BJ (cell line): ENCODE data around the gene TSPAN11. TPM values are rescaled to one million over a fixed set of nuclear protein-coding genes. Genes with fewer than 3 reads are reported as not detected.

Experiments
- CTCF ChIA-PET: fragments of 350-600 bp; formaldehyde crosslinking; extraction: SDS; loops from one replicate; lab custom pipeline; 2021; ENCODE audit warnings: antibody characterized with exemption, inconsistent platforms; lab: Yijun Ruan, JAX
- POLR2A ChIA-PET: fragments of 300-600 bp; sonication (Branson Sonifier 250); formaldehyde crosslinking; extraction: SDS; loops from one replicate; lab custom pipeline; 2021; ENCODE audit warnings: antibody characterized with exemption; lab: Charles Lee
- DNase-seq: peaks from one replicate; pipeline ENCODE4 v3.0.0-alpha.2; 2011; ENCODE audit warnings: low read depth
- H3K27me3 ChIP-seq: 2 replicates; pipeline ENCODE4 v1.6.0; 2011; ENCODE audit warnings: low read length; ENCODE audit not compliant: control insufficient read depth, insufficient read depth
- H3K36me3 ChIP-seq: 2 replicates; pipeline ENCODE4 v1.5.1; 2011; ENCODE audit warnings: low read length; ENCODE audit not compliant: control insufficient read depth, insufficient read depth
- H3K4me3 ChIP-seq: 2 replicates; pipeline ENCODE4 v1.5.1; 2011; ENCODE audit warnings: low read depth, mild to moderate bottlenecking, control low read depth, low read length
- CTCF ChIP-seq: IDR thresholded peaks from 2 replicates; pipeline ENCODE4 v1.5.1; 2011; ENCODE audit warnings: low read depth, mild to moderate bottlenecking, control low read depth, inconsistent platforms, low read length, moderate library complexity; ENCODE audit not compliant: insufficient read depth
- polyA plus RNA-seq: library from polyadenylated mRNA; depleted of rRNA; stranded (reverse); fragments of >200 nt; gene quantifications from 2 replicates; pipeline ENCODE4 v1.2.3, GENCODE V29; 2011

Gene TSPAN11
- polyA plus RNA-seq, 1 experiment: 0.64 TPM

GRCh38 chr12:30910038-30910350 is 16.6 kb upstream of the TSPAN11 start:
- CTCF ChIA-PET: no interaction called here
- Histone ChIP-seq H3K27me3 (no peaks in the 10 kb centered on the region), H3K36me3 (no peaks in the 10 kb centered on the region), H3K4me3 (no peak overlapping the region)
- TF ChIP-seq CTCF: no peak
- POLR2A ChIA-PET: no interaction called here
- no peak for DNase-seq

- ChIA-PET POLR2A (no interaction called here), CTCF (no interaction called here)
Observed at GRCh38 chr12:30911207-30911606, 15.3 kb upstream of the TSPAN11 start.

GRCh38 chr12:30913323-30913722 is 13.2 kb upstream of the TSPAN11 start:
- H3K4me3 ChIP-seq: no peak overlapping the region
- peaks cover 5% of the 10 kb centered on the region; the same call in 1 of the 2 replicates for H3K27me3 ChIP-seq
- no peak for DNase-seq
- no peaks in the 10 kb centered on the region for H3K36me3 ChIP-seq
- POLR2A ChIA-PET: no interaction called here
- CTCF ChIA-PET: no interaction called here
- TF ChIP-seq CTCF: no peak

More at GRCh38 chr12:30911207-30911606, 15.3 kb upstream of the TSPAN11 start:
- no peak for DNase-seq
- Histone ChIP-seq H3K4me3 (no peak overlapping the region), H3K36me3 (no peaks in the 10 kb centered on the region), H3K27me3 (no peaks in the 10 kb centered on the region)
- no peak for TF ChIP-seq CTCF

- Histone ChIP-seq H3K27me3 (peaks cover 5% of the 10 kb centered on the region; the same call in 1 of the 2 replicates), H3K4me3 (no peak overlapping the region), H3K36me3 (no peaks in the 10 kb centered on the region)
- POLR2A ChIA-PET: no interaction called here
- CTCF ChIA-PET: no interaction called here
- no peak for DNase-seq
- TF ChIP-seq CTCF: no peak
Observed at GRCh38 chr12:30914986-30915591, 11.5 kb upstream of the TSPAN11 start.

- Histone ChIP-seq H3K4me3 (no peak overlapping the region), H3K27me3 (no peaks in the 10 kb centered on the region; the same call in 1 of the 2 replicates), H3K36me3 (no peaks in the 10 kb centered on the region)
- ChIA-PET POLR2A (no interaction called here), CTCF (no interaction called here)
- TF ChIP-seq CTCF: no peak
- no peak for DNase-seq
Observed at GRCh38 chr12:30923057-30923456, 3.5 kb upstream of the TSPAN11 start.
